GM18526 (cell line): Measurements from ENCODE around the gene BAAT.

Source experiments
- POLR2A ChIP-seq: IDR thresholded peaks from 3 replicates; pipeline ENCODE4 v1.6.1; 2011; ENCODE audit not compliant: insufficient read length; ENCODE audit errors: extremely low read depth

The BAAT gene

GRCh38 chr9:101372327-101373118 lies 12.3 kb downstream of the BAAT start:
- TF ChIP-seq POLR2A = no peak

GRCh38 chr9:101371813-101372212 lies 13.0 kb downstream of the BAAT start:
- no peak for TF ChIP-seq POLR2A

GRCh38 chr9:101369884-101370531 lies 14.8 kb downstream of the BAAT start:
- TF ChIP-seq POLR2A = no peak

- no peak for TF ChIP-seq POLR2A
Measured at GRCh38 chr9:101369286-101369685, 15.5 kb downstream of the BAAT start.

- TF ChIP-seq POLR2A = no peak
Measured at GRCh38 chr9:101367323-101367722, 17.5 kb downstream of the BAAT start.

- TF ChIP-seq POLR2A = no peak
Measured at GRCh38 chr9:101366038-101366756, 18.6 kb downstream of the BAAT start.

- TF ChIP-seq POLR2A = no peak
Measured at GRCh38 chr9:101365181-101365580, 19.6 kb downstream of the BAAT start.

- TF ChIP-seq POLR2A = no peak
Measured at GRCh38 chr9:101362450-101362849, 22.4 kb downstream of the BAAT start.

- no peak for TF ChIP-seq POLR2A
Measured at GRCh38 chr9:101360647-101361046, 24.2 kb downstream of the BAAT start.

- no peak for TF ChIP-seq POLR2A
Measured at GRCh38 chr9:101359679-101360078, 25.1 kb downstream of the BAAT start.

GRCh38 chr9:101356619-101357018 lies 28.2 kb downstream of the BAAT start:
- no peak for TF ChIP-seq POLR2A

GRCh38 chr9:101354765-101355708 lies 29.8 kb downstream of the BAAT start:
- TF ChIP-seq POLR2A = no peak

- TF ChIP-seq POLR2A = no peak
Measured at GRCh38 chr9:101354143-101354764, 30.6 kb downstream of the BAAT start.

GRCh38 chr9:101353683-101354082 lies 31.1 kb downstream of the BAAT start:
- no peak for TF ChIP-seq POLR2A

GRCh38 chr9:101352892-101353463 lies 31.8 kb downstream of the BAAT start:
- no peak for TF ChIP-seq POLR2A

- no peak for TF ChIP-seq POLR2A
Measured at GRCh38 chr9:101350285-101350684, 34.5 kb downstream of the BAAT start.
